Measurements from ENCODE around the gene TTBK1.

DNA sequence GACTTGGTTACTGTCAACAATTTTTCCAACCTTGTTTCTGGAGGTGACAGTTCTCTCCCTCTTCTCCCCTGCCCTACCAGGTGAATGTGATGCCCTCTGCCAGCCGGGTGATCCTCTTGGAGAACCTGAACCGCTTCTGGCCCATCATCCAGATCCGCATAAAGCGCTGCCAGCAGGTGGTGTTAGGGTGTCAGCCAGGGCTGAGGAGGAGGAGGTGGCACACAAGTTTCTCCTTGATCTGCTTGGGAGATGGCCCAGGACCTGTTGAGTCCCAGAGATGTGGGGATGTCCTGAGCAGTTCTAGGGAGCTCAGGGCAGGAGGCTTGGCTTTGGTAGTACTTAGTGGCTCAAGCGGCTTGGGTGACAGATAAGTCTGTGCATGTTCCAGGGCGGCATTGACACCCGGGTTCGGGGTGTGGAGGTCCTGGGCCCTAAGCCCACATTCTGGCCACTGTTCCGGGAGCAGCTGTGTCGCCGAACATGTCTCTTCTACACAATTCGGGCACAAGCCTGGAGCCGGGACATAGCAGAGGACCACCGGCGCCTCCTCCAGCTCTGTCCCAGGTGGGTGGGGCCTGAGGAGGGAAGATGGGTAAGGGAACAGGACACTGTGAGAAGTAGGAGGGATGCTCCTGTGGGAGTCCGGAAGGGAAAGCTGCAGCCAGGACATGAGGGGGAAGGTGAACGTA is 40.1 kb upstream of the TTBK1 start:
- TF ChIP-seq, protein P1, sequence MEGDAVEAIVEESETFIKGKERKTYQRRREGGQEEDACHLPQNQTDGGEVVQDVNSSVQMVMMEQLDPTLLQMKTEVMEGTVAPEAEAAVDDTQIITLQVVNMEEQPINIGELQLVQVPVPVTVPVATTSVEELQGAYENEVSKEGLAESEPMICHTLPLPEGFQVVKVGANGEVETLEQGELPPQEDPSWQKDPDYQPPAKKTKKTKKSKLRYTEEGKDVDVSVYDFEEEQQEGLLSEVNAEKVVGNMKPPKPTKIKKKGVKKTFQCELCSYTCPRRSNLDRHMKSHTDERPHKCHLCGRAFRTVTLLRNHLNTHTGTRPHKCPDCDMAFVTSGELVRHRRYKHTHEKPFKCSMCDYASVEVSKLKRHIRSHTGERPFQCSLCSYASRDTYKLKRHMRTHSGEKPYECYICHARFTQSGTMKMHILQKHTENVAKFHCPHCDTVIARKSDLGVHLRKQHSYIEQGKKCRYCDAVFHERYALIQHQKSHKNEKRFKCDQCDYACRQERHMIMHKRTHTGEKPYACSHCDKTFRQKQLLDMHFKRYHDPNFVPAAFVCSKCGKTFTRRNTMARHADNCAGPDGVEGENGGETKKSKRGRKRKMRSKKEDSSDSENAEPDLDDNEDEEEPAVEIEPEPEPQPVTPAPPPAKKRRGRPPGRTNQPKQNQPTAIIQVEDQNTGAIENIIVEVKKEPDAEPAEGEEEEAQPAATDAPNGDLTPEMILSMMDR (IDR thresholded peaks at IDR 0.05), result no peak
- TF ChIP-seq POLR2A (IDR thresholded peaks at IDR 0.05), result no peak
